HTR-8/SVneo (cell line): ENCODE measurements around the gene APEX2.
"Not testable (repeated sequence)": the region's sequence is repeated elsewhere in the genome, so short reads cannot be mapped to it uniquely, and the experiment has no call there.

Experiments
- DNase-seq: peaks from one replicate; pipeline ENCODE4 v3.0.0; 2011; ENCODE audit warnings: low spot score, mixed read lengths; ENCODE audit not compliant: insufficient read length
- FAIRE-seq: peaks from 2 replicates; lab custom pipeline; 2011; peaks lifted over from hg19 to GRCh38; lab: Jason Lieb, UNC

Gene APEX2, protein sequence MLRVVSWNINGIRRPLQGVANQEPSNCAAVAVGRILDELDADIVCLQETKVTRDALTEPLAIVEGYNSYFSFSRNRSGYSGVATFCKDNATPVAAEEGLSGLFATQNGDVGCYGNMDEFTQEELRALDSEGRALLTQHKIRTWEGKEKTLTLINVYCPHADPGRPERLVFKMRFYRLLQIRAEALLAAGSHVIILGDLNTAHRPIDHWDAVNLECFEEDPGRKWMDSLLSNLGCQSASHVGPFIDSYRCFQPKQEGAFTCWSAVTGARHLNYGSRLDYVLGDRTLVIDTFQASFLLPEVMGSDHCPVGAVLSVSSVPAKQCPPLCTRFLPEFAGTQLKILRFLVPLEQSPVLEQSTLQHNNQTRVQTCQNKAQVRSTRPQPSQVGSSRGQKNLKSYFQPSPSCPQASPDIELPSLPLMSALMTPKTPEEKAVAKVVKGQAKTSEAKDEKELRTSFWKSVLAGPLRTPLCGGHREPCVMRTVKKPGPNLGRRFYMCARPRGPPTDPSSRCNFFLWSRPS

GRCh38 chrX:54999717-55000598, at the start of gene APEX2:
TSS of gene APEX2 (plus strand) at chrX:55000363. CDS start at chrX:55000423, 60 bp downstream.
- FAIRE-seq (no peak), DNase-seq (peak; percentile 65)

DNA sequence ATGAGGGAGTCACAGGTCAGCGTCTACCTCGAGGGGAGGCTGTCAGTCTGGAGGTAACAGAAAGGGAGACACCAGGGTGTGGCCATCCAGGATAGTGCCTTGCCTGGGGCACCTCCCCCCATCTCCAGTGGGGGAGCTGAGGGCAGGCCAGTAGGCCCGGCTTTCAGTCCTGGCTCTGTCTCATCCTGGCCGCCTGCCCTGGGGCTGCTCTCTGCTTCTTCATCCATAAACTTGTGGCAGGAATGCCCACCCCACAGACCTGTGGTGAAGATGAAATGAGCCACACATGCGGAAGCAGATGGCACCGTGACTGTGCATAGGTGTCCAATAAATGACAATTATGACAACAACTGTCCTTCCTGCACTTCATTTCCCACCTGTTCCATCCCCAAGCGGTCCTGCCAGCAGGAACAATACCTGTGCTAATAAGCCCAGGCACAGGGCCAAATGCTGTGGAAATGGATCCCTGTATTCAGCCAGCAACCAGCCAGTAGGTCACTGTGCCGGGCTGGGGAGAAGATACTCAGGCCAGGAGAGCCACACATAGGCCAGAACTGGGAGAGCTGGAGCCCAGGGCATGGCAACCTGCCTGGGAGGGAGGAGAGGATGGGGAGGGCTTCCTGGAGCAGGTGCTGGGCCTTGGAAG, 49.3 kb upstream of the APEX2 start:
- FAIRE-seq (no peak), DNase-seq (no peak)

GRCh38 chrX:54961750-54962149, 38.4 kb upstream of the APEX2 start:
- DNase-seq (no peak), FAIRE-seq (no peak)

GRCh38 chrX:54964766-54965497, 35.2 kb upstream of the APEX2 start:
- DNase-seq (no peak), FAIRE-seq (no peak)

DNA sequence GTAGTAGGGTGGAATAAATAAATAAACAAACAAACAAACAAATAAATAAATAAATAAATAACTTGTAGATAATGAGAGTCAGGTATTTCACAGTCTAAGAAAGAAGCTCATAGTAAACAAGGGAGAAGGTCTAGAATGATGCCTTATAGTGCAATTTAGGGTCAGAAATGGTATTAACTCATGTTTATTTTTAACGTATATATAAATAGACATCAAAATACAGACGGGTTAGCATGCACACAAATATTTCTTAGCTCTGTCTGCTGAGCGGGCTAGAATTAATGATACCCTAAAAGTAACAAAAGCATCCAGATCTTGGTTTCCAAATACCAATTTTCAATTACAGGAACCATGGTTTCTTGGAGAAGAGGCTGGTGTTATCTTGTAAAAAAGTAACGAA, 22.8 kb upstream of the APEX2 start:
- FAIRE-seq (no peak), DNase-seq (no peak)

GRCh38 chrX:54978448-54978847, 21.7 kb upstream of the APEX2 start:
- DNase-seq (no peak), FAIRE-seq (no peak)

GRCh38 chrX:54979432-54979831, 20.7 kb upstream of the APEX2 start:
- DNase-seq = no peak
- FAIRE-seq = no peak

GRCh38 chrX:54980334-54980733, 19.8 kb upstream of the APEX2 start:
- no peak for FAIRE-seq

GRCh38 chrX:54983306-54983705, 16.9 kb upstream of the APEX2 start:
- DNase-seq, FAIRE-seq: not testable (repeated sequence)

More at GRCh38 chrX:54980334-54980733, 19.8 kb upstream of the APEX2 start:
- DNase-seq = no peak

DNA sequence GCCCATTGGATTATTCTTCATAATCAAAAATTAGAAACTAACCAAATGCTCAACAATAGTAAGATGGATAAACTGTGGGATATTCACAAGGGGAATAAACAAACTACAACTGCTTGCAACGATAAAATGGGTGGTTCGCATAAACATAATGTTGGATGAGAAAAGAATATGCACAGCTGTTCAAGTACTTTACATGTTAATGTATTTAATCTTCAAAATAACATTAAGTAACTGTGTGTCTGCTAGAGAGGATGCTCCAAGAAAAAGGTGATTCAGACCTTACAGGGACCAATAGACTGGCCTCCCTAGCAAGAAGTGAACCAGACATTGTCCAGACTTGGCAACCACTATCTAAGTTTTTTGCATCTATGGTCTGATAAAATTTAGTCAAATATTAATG, 8.5 kb upstream of the APEX2 start:
- FAIRE-seq (no peak), DNase-seq (no peak)

- no peak for DNase-seq
- no peak for FAIRE-seq
These were observed 7.1 kb upstream of the APEX2 start for GRCh38 chrX:54992911-54993622.

DNA sequence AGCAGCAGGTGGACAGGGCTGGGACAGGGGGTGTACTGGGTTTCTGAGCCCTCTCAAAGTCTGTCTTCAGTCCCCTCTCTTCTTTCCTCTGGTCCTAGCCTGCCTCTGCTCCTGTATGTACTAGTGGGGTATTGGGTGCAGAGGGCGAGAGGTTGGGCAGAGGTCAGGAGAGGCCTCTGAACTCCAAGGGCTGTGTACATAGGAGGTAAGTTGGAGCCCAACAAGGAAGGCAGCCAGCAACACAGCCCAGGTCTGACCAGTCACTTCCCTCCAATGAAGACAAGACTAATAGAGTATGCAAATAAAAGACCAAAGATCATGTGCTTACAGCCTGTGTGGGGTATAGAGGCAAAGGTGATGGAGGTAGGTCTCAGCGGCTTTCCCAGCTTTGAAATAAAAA, 6.1 kb upstream of the APEX2 start, which contains the start of gene PFKFB1:
PFKFB1 (minus strand) TSS at position 90 of the 400 bp plus-strand sequence. CDS start 181 bp downstream, outside the sequence.
- no peak for FAIRE-seq
- no peak for DNase-seq

DNA sequence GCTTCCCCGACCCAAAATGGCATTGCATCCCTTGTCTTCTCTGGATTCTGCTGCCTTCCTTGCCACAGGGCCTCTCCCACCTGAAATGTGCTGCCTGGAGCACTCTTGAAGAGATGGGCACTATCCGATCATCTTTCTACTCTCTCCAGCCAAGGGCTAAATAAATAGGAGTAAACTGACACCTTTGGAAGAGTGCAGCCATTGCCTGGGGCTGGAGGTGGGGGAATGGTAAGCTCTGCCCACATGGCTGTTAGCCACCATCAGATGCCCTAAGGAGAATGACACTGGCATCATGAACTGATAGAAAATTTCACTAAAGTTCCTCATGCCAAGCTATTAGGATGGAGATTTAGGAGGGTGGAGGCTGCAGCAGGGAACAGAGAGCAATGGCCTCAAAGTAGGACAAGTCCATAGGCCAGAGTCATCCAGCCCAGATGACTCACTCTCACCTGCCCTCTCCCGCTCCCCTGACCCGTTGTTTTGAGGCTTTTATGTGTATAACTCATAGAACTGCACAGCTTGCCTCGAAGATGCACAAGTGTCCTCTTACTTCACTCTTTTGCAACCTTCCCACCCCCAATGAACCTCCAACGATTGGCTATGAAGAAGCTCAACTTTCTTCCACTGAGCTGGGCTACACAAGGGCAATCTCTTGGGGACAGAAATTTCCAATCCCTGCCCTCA, 5.4 kb upstream of the APEX2 start:
- FAIRE-seq = no peak

GRCh38 chrX:54995621-54996020, 4.5 kb upstream of the APEX2 start:
- no peak for FAIRE-seq
- DNase-seq = no peak

More for the DNA sequence above, 5.4 kb upstream of the APEX2 start:
- no peak for DNase-seq

DNA sequence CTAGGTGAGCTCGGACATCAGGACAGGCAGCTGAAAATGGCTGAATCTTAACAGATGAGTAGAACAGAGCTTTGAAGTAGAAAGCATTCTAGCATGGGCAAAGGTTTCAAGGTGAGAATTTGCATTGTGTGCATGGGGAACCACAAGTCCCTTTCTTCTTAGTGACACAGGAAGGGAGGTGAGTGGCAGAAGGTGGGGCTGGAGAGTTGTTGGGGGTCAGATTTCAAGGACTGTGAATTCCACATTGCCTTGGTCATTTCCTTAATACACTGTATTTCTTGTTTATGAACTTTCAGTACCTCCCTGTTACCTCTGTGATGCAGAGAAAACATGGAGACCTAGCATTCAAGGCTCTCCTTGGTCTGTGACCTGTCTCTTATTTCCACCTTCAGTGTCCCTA, 4.1 kb downstream of the APEX2 start:
- DNase-seq (no peak), FAIRE-seq (no peak)

- FAIRE-seq = no peak
- DNase-seq = no peak
These were observed 5.1 kb downstream of the APEX2 start for GRCh38 chrX:55005256-55005655.

GRCh38 chrX:55006827-55007621, 6.9 kb downstream of the APEX2 start:
- FAIRE-seq = no peak

GRCh38 chrX:55007656-55008055, 7.5 kb downstream of the APEX2 start:
- FAIRE-seq (no peak), DNase-seq (no peak)

More at GRCh38 chrX:55006827-55007621, 6.9 kb downstream of the APEX2 start:
- no peak for DNase-seq
